Hepatocyte (in vitro differentiated cells): ENCODE data around the gene TTC28. TPM values are rescaled to one million over a fixed set of nuclear protein-coding genes. Genes with fewer than 3 reads are reported as not detected.

Experiments
- DNase-seq: peaks from one replicate; pipeline ENCODE4 v3.0.0-alpha.2; 2016; ENCODE audit warnings: low spot score
- H2AFZ ChIP-seq: fragments of 200-600 bp; sonication (generic); 2 replicates; pipeline ENCODE4 v1.6.0; 2016; ENCODE audit warnings: antibody characterized with exemption, mild to moderate bottlenecking
- H3K27ac ChIP-seq: fragments of 200-600 bp; sonication (generic); 2 replicates; pipeline ENCODE4 v1.5.1; 2016; ENCODE audit warnings: mild to moderate bottlenecking
- H3K27me3 ChIP-seq: fragments of 200-600 bp; sonication (generic); 2 replicates; pipeline ENCODE4 v1.6.1; 2016
- H3K36me3 ChIP-seq: fragments of 200-600 bp; sonication (generic); replicated peaks from 2 replicates; pipeline ENCODE4 v1.5.1; 2016; ENCODE audit warnings: low read depth; ENCODE audit not compliant: insufficient read depth
- H3K4me1 ChIP-seq: fragments of 200-600 bp; sonication (generic); 2 replicates; pipeline ENCODE4 v1.5.1; 2016; ENCODE audit warnings: mild to moderate bottlenecking, moderate library complexity; ENCODE audit not compliant: insufficient read depth
- H3K4me2 ChIP-seq: fragments of 200-600 bp; sonication (generic); 2 replicates; pipeline ENCODE4 v1.6.0; 2016
- H3K4me3 ChIP-seq: fragments of 200-600 bp; sonication (generic); 2 replicates; pipeline ENCODE4 v1.5.1; 2016; ENCODE audit warnings: mild to moderate bottlenecking
- H3K79me2 ChIP-seq: fragments of 200-600 bp; sonication (generic); 2 replicates; pipeline ENCODE4 v1.6.0; 2017; ENCODE audit warnings: mild to moderate bottlenecking
- H3K9me2 ChIP-seq: fragments of 200-600 bp; sonication (generic); replicated peaks from 2 replicates; pipeline ENCODE4 v1.6.0; 2017; ENCODE audit warnings: mild to moderate bottlenecking; ENCODE audit not compliant: insufficient read depth
- H3K9me3 ChIP-seq: fragments of 200-600 bp; sonication (generic); 2 replicates; pipeline ENCODE4 v1.5.1; 2016; ENCODE audit warnings: low read depth, mild to moderate bottlenecking
- H4K20me1 ChIP-seq: fragments of 200-600 bp; sonication (generic); 2 replicates; pipeline ENCODE4 v1.6.0; 2016; ENCODE audit warnings: mild to moderate bottlenecking; ENCODE audit not compliant: insufficient read depth, poor library complexity, severe bottlenecking
- CTCF ChIP-seq: fragments of 200-600 bp; sonication (generic); IDR thresholded peaks from 2 replicates; pipeline ENCODE4 v1.5.1; 2016; ENCODE audit warnings: antibody characterized with exemption, mild to moderate bottlenecking; ENCODE audit not compliant: poor library complexity
- EZH2 ChIP-seq: fragments of 200-600 bp; sonication (generic); IDR thresholded peaks from 2 replicates; pipeline ENCODE4 v1.6.1; 2016; ENCODE audit warnings: antibody characterized with exemption, mild to moderate bottlenecking, borderline replicate concordance
- EZH2phosphoT487 ChIP-seq: fragments of 200-600 bp; sonication (generic); IDR thresholded peaks from one replicate; pipeline ENCODE4 v1.6.1; 2018; ENCODE audit warnings: antibody characterized with exemption, mild to moderate bottlenecking, low read depth, moderate library complexity; ENCODE audit not compliant: unreplicated experiment, severe bottlenecking
- WGBS: methylation state at CpG from one replicate; pipeline ENCODE4 v1.1.6; 2016; ENCODE audit warnings: low lambda C conversion rate; ENCODE audit errors: missing lambda C conversion rate; 5-methylcytosine and 5-hydroxymethylcytosine counted together
- polyA plus RNA-seq: library from polyadenylated mRNA; unstranded; fragments of >200 nt; fragmentation: Nextera tagmentation; extraction: Ambion mirVana; gene quantifications from 2 replicates; pipeline ENCODE4 v1.2.1, GENCODE V29; 2016
- total RNA-seq: library from RNA; depleted of rRNA; stranded (reverse); fragments of >200 nt; gene quantifications from 2 replicates; pipeline ENCODE4 v1.2.3, GENCODE V29; 2014

Gene TTC28
- total and polyA plus RNA-seq, 2 experiments from 2014 or later, result 14.7 to 30.4 TPM

DNA sequence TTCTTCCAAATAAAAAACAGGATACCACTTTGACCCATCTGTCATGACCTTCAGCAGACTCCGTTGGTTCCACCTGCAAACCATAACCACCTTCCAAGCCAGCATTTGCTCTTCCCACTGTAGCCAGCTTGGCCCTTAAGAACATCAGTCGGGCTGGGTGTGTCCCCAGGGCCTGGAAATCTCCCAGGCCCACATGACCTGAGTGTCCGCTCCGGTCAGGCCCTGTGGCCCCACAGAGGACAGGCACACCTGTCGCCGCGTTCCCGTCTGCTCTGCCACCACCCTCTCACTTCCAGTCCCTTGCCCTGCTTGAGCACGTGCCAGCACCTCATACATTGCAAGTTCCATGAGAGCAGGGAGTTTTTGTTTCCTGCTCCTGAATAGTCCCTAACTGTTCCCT, 694.9 kb downstream of the TTC28 start:
- H3K36me3 ChIP-seq, result no peaks in the 10 kb centered on the region
- H3K27me3 ChIP-seq, result no peaks in the 10 kb centered on the region

DNA sequence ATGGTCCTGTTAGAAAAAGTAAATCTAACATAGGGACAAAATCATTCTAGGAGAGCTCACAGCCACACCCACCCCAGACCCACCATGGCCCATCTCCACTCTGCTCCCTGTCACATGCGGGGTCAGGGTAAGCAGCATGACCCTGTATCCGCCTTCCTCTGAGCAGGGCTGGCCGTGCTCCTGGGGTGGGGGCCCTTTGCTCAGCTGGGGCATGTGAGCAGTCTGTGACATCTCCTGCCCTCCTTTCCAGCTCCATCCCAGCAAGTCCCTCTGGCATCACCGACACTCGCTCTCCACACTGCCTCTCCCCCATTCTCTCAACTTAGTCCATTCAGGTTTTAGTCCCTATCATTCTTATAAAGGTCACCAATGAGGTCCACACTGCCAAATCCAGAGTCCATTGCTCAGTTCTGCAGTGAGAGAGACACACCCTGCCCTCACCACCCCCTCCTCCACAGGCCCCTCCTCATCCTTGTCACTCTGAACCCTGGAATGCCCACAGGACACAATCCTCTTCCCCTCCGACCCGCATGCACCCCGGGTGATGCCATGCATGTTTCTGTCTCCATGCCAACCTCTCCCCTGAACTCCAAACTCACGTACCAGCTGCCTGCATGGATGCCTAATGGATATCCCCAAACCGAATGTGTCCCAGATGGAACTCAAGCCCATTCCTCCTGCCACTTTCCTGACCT, 695.5 kb downstream of the TTC28 start:
- no peaks in the 10 kb centered on the region for H3K9me3 ChIP-seq
- no peaks in the 10 kb centered on the region for H3K4me1 ChIP-seq
- no peak overlapping the region for H3K4me3 ChIP-seq
- no peaks in the 10 kb centered on the region for H3K36me3 ChIP-seq
- H3K4me2 ChIP-seq, result no peak overlapping the region
- DNase-seq, result no peak
- no peak overlapping the region for H3K27ac ChIP-seq
- no peaks in the 10 kb centered on the region for H4K20me1 ChIP-seq
- TF ChIP-seq EZH2phosphoT487 (no peak), EZH2 (no peak), CTCF (no peak)
- no peaks in the 10 kb centered on the region for H3K9me2 ChIP-seq
- no peaks in the 10 kb centered on the region for H3K79me2 ChIP-seq
- H3K27me3 ChIP-seq, result no peaks in the 10 kb centered on the region
- H2AFZ ChIP-seq, result no peak overlapping the region
- WGBS, result 90% methylated on average over 10 of the region's 10 CpGs

More for the DNA sequence above, 694.9 kb downstream of the TTC28 start:
- TF ChIP-seq CTCF (no peak), EZH2 (no peak), EZH2phosphoT487 (no peak)
- Histone ChIP-seq H3K9me3 (no peaks in the 10 kb centered on the region), H3K9me2 (no peaks in the 10 kb centered on the region), H3K4me1 (no peaks in the 10 kb centered on the region), H4K20me1 (no peaks in the 10 kb centered on the region), H3K4me3 (no peak overlapping the region), H3K27ac (no peak overlapping the region), H3K79me2 (no peaks in the 10 kb centered on the region), H2AFZ (no peak overlapping the region), H3K4me2 (no peak overlapping the region)
- DNase-seq, result no peak
- 95% methylated on average over 9 of the region's 9 CpGs for WGBS

DNA sequence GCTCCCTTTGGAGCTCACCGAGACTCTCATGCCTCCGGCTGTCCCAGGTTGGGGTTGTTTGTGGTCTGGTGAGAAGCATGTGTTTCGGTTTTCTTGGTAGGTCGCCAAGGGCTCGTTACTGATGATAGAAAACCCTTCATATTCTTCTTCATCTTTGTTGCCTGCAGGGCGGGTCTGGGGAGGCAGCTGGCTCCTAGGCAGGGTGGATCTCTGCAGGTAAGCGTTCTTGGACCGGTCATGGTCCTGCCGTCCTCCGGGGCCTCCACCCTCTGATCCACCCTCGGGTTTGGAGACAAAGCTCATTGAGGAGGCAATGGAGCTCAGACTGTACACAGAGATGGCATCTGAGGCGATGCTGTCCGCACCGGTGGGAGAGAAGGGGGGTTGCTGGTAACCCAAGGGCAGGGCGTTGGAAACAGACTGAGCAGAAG, 696.3 kb downstream of the TTC28 start:
- Histone ChIP-seq H3K79me2 (no peaks in the 10 kb centered on the region), H3K4me2 (no peak overlapping the region), H3K4me3 (no peak overlapping the region), H4K20me1 (no peaks in the 10 kb centered on the region), H3K9me3 (no peaks in the 10 kb centered on the region), H3K27me3 (no peaks in the 10 kb centered on the region), H2AFZ (no peak overlapping the region), H3K27ac (no peak overlapping the region), H3K4me1 (no peaks in the 10 kb centered on the region), H3K9me2 (no peaks in the 10 kb centered on the region), H3K36me3 (no peaks in the 10 kb centered on the region)
- 96% methylated on average over 15 of the region's 15 CpGs for WGBS
- no peak for DNase-seq
- TF ChIP-seq CTCF (no peak), EZH2 (no peak), EZH2phosphoT487 (no peak)
